ENCODE results near the gene NACC2. TPM values are rescaled to one million over a fixed set of nuclear protein-coding genes. Genes with fewer than 3 reads are reported as not detected.

The NACC2 gene
- total RNA-seq, 1 experiment from 2014 or later: 62.0 TPM

GRCh38 chr9:135978642-135979546, 116.2 kb downstream of the NACC2 start:
- TF ChIP-seq POLR2AphosphoS5 (IDR thresholded peaks at IDR 0.05; ENCODE audit: low read depth, low read length): no peak
- TF ChIP-seq CTCF (IDR thresholded peaks at IDR 0.05): no peak
- TF ChIP-seq, protein P1, sequence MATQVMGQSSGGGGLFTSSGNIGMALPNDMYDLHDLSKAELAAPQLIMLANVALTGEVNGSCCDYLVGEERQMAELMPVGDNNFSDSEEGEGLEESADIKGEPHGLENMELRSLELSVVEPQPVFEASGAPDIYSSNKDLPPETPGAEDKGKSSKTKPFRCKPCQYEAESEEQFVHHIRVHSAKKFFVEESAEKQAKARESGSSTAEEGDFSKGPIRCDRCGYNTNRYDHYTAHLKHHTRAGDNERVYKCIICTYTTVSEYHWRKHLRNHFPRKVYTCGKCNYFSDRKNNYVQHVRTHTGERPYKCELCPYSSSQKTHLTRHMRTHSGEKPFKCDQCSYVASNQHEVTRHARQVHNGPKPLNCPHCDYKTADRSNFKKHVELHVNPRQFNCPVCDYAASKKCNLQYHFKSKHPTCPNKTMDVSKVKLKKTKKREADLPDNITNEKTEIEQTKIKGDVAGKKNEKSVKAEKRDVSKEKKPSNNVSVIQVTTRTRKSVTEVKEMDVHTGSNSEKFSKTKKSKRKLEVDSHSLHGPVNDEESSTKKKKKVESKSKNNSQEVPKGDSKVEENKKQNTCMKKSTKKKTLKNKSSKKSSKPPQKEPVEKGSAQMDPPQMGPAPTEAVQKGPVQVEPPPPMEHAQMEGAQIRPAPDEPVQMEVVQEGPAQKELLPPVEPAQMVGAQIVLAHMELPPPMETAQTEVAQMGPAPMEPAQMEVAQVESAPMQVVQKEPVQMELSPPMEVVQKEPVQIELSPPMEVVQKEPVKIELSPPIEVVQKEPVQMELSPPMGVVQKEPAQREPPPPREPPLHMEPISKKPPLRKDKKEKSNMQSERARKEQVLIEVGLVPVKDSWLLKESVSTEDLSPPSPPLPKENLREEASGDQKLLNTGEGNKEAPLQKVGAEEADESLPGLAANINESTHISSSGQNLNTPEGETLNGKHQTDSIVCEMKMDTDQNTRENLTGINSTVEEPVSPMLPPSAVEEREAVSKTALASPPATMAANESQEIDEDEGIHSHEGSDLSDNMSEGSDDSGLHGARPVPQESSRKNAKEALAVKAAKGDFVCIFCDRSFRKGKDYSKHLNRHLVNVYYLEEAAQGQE (IDR thresholded peaks at IDR 0.05; ENCODE audit: insufficient read depth in 1 of 2, low read depth in 2 of 2, low read length in 1 of 2): no peak
- no peak for TF ChIP-seq TCF7L2 (IDR thresholded peaks at IDR 0.05; ENCODE audit: low read depth, low read length)
- no peak for TF ChIP-seq SIN3A (IDR thresholded peaks at IDR 0.05; ENCODE audit: borderline replicate concordance, insufficient read depth, low read depth, low read length)
- peaks cover 9% of the 10 kb centered on the region for H3K4me1 ChIP-seq (ENCODE audit: control insufficient read depth, insufficient read depth, low read length)
- H3K9me3 ChIP-seq (ENCODE audit: control insufficient read depth, insufficient read depth, low read depth, low read length): no peaks in the 10 kb centered on the region
- H3K4me3 ChIP-seq (ENCODE audit: low read depth in 2 of 2, low read length in 2 of 2): no peak overlapping the region
- H3K27me3 ChIP-seq (ENCODE audit: control insufficient read depth, insufficient read depth, low read length): no peaks in the 10 kb centered on the region
- CTCF ChIA-PET: no interaction called here
- DNase-seq (ENCODE audit: low read depth, low spot score): no peak
- in situ Hi-C loops (cut with HindIII; ENCODE audit: low pct_unique_long_range_greater_than_20kb, low sequenced_read_pairs): no loop called here
- intact Hi-C loops (cut with micrococcal nuclease; ENCODE audit: unreplicated experiment): no loop called here
- BruUV-seq (replicated peaks): no TSS peak
- POLR2A ChIA-PET: no interaction called here
- H3K27ac ChIP-seq (ENCODE audit: low read length): no peak overlapping the region
- ATAC-seq: peak; percentile 65
- H3K36me3 ChIP-seq (ENCODE audit: control insufficient read depth, insufficient read depth, low read length): no peaks in the 10 kb centered on the region

DNA sequence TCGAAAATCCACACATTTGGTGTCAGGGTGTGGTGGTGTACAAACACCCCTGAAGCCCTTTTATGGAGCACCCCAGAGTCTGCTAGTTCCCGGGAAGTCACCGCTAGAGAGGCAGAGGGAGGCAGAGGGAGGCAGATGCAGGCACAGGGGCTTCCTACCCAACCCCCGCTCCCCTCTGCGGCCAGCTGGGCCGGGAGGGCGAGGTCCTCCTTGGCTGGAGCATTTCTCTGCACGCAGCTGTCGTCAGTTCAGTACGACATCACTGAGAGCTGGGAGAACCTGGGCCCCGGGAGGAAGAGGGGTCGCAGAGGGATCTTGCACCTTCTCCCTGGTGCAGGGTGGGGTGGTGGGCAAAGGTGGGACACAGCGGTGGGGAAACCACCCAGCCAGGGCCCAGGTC, 118.1 kb downstream of the NACC2 start:
- Histone ChIP-seq H3K36me3 (ENCODE audit: control insufficient read depth, insufficient read depth, low read length) (no peaks in the 10 kb centered on the region), H3K9me3 (ENCODE audit: control insufficient read depth, insufficient read depth, low read depth, low read length) (no peaks in the 10 kb centered on the region), H3K4me3 (ENCODE audit: low read depth in 2 of 2, low read length in 2 of 2) (no peak overlapping the region), H3K4me1 (ENCODE audit: control insufficient read depth, insufficient read depth, low read length) (no peaks in the 10 kb centered on the region; the same call in 1 of the 2 replicates), H3K27me3 (ENCODE audit: control insufficient read depth, insufficient read depth, low read length) (no peaks in the 10 kb centered on the region), H3K27ac (ENCODE audit: low read length) (no peak overlapping the region)
- intact Hi-C loops (cut with micrococcal nuclease; ENCODE audit: unreplicated experiment) (no loop called here), in situ Hi-C loops (cut with HindIII; ENCODE audit: low pct_unique_long_range_greater_than_20kb, low sequenced_read_pairs) (no loop called here)
- TF ChIP-seq POLR2AphosphoS5 (IDR thresholded peaks at IDR 0.05; ENCODE audit: low read depth, low read length): no peak
- TF ChIP-seq, protein P1 (IDR thresholded peaks at IDR 0.05; ENCODE audit: insufficient read depth in 1 of 2, low read depth in 2 of 2, low read length in 1 of 2): no peak
- no peak for TF ChIP-seq CTCF (IDR thresholded peaks at IDR 0.05)
- no peak for TF ChIP-seq TCF7L2 (IDR thresholded peaks at IDR 0.05; ENCODE audit: low read depth, low read length)
- TF ChIP-seq SIN3A (IDR thresholded peaks at IDR 0.05; ENCODE audit: borderline replicate concordance, insufficient read depth, low read depth, low read length): no peak
- BruUV-seq (replicated peaks): no TSS peak
- no peak for ATAC-seq
- POLR2A ChIA-PET: no interaction called here
- no peak for DNase-seq (ENCODE audit: low read depth, low spot score)
- CTCF ChIA-PET: no interaction called here
